GM19035 (cell line): ENCODE measurements around the gene CIZ1.

Experiments
- ATAC-seq: cut with Tn5 transposase; IDR thresholded peaks from one replicate; pipeline ENCODE4 v1.9.1; 2021; ENCODE audit not compliant: unreplicated experiment

CIZ1 gene

GRCh38 chr9:128163523-128164306 is 27.7 kb downstream of the CIZ1 start:
- no peak for ATAC-seq

- ATAC-seq: no peak
Observed at GRCh38 chr9:128163027-128163515, 28.3 kb downstream of the CIZ1 start.

- no peak for ATAC-seq
Observed at GRCh38 chr9:128162215-128163026, 29.0 kb downstream of the CIZ1 start.

- no peak for ATAC-seq
Observed at GRCh38 chr9:128161215-128161902, 30.0 kb downstream of the CIZ1 start.

- peak; percentile 16 for ATAC-seq
Observed at GRCh38 chr9:128160603-128160987, 30.8 kb downstream of the CIZ1 start.

- ATAC-seq: peak; percentile 75
Observed at GRCh38 chr9:128159784-128160602, 31.4 kb downstream of the CIZ1 start, which contains the start of gene BBLN. TSS of gene BBLN (plus strand) at chr9:128160265. CDS start at chr9:128160408, 143 bp downstream.

- no peak for ATAC-seq
Observed at GRCh38 chr9:128159522-128159783, 31.9 kb downstream of the CIZ1 start.

- no peak for ATAC-seq
Observed at GRCh38 chr9:128155736-128156500, 35.5 kb downstream of the CIZ1 start.

GRCh38 chr9:128153947-128154695 is 37.3 kb downstream of the CIZ1 start:
- ATAC-seq: no peak

GRCh38 chr9:128153060-128153946 is 38.1 kb downstream of the CIZ1 start:
- no peak for ATAC-seq

GRCh38 chr9:128152133-128153059 is 39.0 kb downstream of the CIZ1 start:
- ATAC-seq: no peak

- ATAC-seq: no peak
Observed at GRCh38 chr9:128151309-128152132, 39.9 kb downstream of the CIZ1 start.

- ATAC-seq: no peak
Observed at GRCh38 chr9:128150594-128151308, 40.6 kb downstream of the CIZ1 start.

GRCh38 chr9:128149951-128150593 is 41.3 kb downstream of the CIZ1 start:
- no peak for ATAC-seq

- no peak for ATAC-seq
Observed at GRCh38 chr9:128149001-128149701, 42.2 kb downstream of the CIZ1 start, which contains the start of gene LCN2. TSS of gene LCN2 (plus strand) at chr9:128149453. CDS start at chr9:128149526, 73 bp downstream.
